ENCODE data around the gene GBF1.

GRCh38 chr10:102227050-102227449 lies 18.3 kb upstream of the GBF1 start:
- TF ChIP-seq CTCF (IDR thresholded peaks at IDR 0.05) (no peak), POLR2A (IDR thresholded peaks at IDR 0.05) (no peak)
